Measurements from ENCODE around the gene ZFHX3. TPM values are rescaled to one million over a fixed set of nuclear protein-coding genes. Genes with fewer than 3 reads are reported as not detected.
A peak's percentile ranks its signal among the peaks of the same experiment; 100 is the strongest.

The ZFHX3 gene
- total RNA-seq, 1 donor from 2014 or later, result 34.8 TPM

DNA sequence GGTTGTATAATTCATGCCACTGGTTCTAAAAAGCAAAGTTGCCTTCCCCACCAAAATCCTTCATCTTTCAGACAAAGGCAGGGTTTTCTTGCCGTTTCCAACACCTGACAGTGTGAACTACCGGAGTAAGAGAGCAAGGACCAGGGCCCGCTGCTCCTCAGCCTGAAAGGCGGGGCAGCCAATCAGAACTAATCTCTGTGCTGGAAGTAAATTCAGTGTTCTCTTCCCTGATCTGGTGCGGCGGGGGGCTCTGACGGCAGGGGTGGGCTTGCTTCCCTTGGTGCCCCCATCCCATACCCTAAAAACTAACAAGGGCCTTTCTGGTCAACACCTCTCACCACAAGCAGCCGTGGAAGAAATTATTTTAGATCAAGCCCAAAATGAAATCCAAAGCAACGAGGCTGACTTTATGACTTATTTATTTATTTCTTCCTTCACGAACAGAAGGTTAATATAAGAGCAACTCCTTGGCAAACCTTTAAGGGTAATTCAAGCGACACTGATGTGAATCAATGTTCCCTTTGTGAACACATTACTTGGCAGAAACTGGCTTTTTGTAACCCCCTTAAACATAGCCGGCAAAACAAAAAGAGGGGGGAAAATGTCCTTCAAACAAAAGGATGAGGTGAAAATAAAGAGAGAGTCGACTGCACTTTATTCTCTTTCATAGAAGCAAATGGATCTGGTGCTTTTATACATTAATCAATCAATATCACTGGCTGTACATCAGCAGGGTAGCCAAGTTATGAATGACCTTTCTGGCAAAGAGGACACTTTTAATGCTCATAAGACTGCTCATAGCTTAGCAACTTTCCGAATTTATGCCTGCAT, 189.9 kb downstream of the ZFHX3 start:
- Histone ChIP-seq H3K36me3 (no peaks in the 10 kb centered on the region), H3K27ac (peak overlapping the region; percentile 85 to 89), H3K9me3 (no peaks in the 10 kb centered on the region), H3K4me1 (peaks cover 6 to 50% of the 10 kb centered on the region in 2 donors), H3K4me3 (peak overlapping the region in 1 of 2 donors; percentile 50), H3K27me3 (no peaks in the 10 kb centered on the region)
- intact Hi-C loops (cut with DNase I), result no loop called here
- DNase-seq (ENCODE audit: low spot score in 2 of 2), result no peak
- TF ChIP-seq, protein P1, sequence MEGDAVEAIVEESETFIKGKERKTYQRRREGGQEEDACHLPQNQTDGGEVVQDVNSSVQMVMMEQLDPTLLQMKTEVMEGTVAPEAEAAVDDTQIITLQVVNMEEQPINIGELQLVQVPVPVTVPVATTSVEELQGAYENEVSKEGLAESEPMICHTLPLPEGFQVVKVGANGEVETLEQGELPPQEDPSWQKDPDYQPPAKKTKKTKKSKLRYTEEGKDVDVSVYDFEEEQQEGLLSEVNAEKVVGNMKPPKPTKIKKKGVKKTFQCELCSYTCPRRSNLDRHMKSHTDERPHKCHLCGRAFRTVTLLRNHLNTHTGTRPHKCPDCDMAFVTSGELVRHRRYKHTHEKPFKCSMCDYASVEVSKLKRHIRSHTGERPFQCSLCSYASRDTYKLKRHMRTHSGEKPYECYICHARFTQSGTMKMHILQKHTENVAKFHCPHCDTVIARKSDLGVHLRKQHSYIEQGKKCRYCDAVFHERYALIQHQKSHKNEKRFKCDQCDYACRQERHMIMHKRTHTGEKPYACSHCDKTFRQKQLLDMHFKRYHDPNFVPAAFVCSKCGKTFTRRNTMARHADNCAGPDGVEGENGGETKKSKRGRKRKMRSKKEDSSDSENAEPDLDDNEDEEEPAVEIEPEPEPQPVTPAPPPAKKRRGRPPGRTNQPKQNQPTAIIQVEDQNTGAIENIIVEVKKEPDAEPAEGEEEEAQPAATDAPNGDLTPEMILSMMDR (IDR thresholded peaks at IDR 0.05), result no peak

DNA sequence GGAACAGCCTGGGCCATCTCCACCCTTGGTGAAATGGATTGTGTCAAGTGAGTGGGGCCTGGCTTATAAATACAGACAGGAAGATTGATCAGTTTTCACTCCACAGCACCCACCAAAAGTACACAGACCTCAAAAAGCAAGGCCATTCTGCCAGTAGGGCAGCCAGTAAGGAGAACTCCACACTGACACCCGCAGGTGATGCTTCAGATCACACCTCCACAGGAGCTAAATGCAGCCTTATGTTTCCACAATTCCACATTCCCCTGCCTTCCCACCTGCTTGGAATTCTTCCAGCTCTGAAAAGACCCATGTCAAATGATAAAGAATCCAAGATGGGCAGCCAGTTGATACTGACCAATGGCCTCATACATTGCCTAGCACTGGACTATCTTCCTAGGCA, 191.1 kb downstream of the ZFHX3 start:
- H3K9me3 ChIP-seq, result no peaks in the 10 kb centered on the region
- H3K4me1 ChIP-seq, result peaks cover 6 to 61% of the 10 kb centered on the region in 2 donors
- H3K27me3 ChIP-seq, result no peaks in the 10 kb centered on the region
- TF ChIP-seq, protein P1 (IDR thresholded peaks at IDR 0.05), result peak in 2 of 3 experiments; percentile 38 to 43
- intact Hi-C loops (cut with DNase I), result no loop called here
- peak overlapping the region; percentile 85 to 89 for H3K27ac ChIP-seq
- no peak overlapping the region for H3K4me3 ChIP-seq
- no peaks in the 10 kb centered on the region for H3K36me3 ChIP-seq
- no peak for DNase-seq (ENCODE audit: low spot score in 2 of 2)

DNA sequence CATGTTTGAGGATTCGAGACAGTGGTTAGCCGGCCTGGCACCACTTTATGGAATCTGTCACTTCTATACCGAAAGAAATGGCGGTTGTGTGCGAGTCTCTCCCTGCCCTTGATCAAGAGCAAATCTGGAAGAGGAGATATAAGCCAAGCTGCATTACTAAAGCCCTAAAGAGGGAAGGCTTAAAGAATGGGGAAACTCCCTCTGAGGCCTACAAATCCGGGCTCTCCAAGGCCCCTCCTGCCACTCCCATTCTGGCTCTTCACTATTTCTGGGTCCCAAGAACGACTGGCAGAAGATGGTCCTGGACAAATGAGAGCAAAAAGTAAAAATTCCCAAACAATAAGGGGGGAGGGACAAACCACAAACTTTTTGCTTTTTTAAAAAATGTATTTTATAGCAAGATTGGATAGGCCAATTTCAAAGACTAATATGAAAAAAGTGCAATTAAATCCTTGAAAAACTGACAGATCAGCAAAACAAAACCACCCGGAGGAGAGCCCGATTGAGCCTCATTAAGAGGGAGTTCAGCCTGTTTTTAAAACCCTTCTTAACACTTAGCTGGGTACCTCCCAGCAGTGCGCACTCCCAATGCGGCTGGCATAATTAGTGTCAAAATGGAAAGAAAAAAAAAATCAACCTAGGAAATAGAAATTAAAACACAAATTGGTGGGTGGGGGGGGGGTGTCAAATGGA, 193.5 kb downstream of the ZFHX3 start:
- no peak overlapping the region for H3K4me3 ChIP-seq
- peak overlapping the region; percentile 15 to 98 for H3K27ac ChIP-seq
- TF ChIP-seq, protein P1 (IDR thresholded peaks at IDR 0.05), result no peak
- intact Hi-C loops (cut with DNase I), result no loop called here
- no peaks in the 10 kb centered on the region for H3K36me3 ChIP-seq
- H3K4me1 ChIP-seq, result peaks cover 15 to 63% of the 10 kb centered on the region in 2 donors
- no peaks in the 10 kb centered on the region for H3K27me3 ChIP-seq
- no peaks in the 10 kb centered on the region for H3K9me3 ChIP-seq
- no peak for DNase-seq (ENCODE audit: low spot score in 2 of 2)

- Histone ChIP-seq H3K36me3 (no peaks in the 10 kb centered on the region), H3K9me3 (no peaks in the 10 kb centered on the region), H3K27ac (peak overlapping the region; percentile 15 to 98), H3K4me1 (peaks cover 16 to 66% of the 10 kb centered on the region in 2 donors), H3K27me3 (no peaks in the 10 kb centered on the region), H3K4me3 (no peak overlapping the region)
- intact Hi-C loops (cut with DNase I), result no loop called here
- DNase-seq (ENCODE audit: low spot score in 2 of 2), result no peak
- TF ChIP-seq, protein P1 (IDR thresholded peaks at IDR 0.05), result no peak
Observed at GRCh38 chr16:72853575-72854266, 194.2 kb downstream of the ZFHX3 start.

DNA sequence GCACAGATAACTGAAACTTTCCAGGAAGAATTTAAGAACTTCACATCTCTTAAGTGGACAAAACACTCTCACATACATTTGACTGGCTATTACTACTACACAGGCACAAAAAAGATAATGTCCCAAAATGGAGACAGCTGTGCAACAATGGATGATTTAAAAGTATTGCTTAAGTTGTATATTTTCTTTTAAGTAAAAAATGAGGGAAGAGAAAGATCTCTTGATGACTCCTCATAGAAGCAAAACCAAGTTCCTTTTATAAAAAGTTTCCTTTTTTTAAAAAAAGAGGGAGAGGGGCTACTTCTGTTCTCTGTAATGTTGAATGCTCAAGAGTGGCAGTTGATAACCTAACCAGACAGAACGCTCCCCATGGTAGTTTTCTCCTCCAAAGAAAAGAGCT, 195.5 kb downstream of the ZFHX3 start:
- Histone ChIP-seq H3K9me3 (no peaks in the 10 kb centered on the region), H3K4me3 (no peak overlapping the region), H3K27me3 (no peaks in the 10 kb centered on the region), H3K36me3 (no peaks in the 10 kb centered on the region), H3K27ac (peak overlapping the region; percentile 96 to 98), H3K4me1 (peaks cover 16 to 66% of the 10 kb centered on the region in 2 donors)
- TF ChIP-seq, protein P1 (IDR thresholded peaks at IDR 0.05), result no peak
- intact Hi-C loops (cut with DNase I), result no loop called here
- DNase-seq (ENCODE audit: low spot score in 2 of 2), result no peak
